EL (cell line): ENCODE data around the gene PLCH2.
"Not testable (repeated sequence)": the region's sequence is repeated elsewhere in the genome, so short reads cannot be mapped to it uniquely, and the experiment has no call there.

Experiments
- DNase-seq: peaks from one replicate; pipeline ENCODE4 v3.0.0-alpha.2; 2016

PLCH2 gene, protein sequence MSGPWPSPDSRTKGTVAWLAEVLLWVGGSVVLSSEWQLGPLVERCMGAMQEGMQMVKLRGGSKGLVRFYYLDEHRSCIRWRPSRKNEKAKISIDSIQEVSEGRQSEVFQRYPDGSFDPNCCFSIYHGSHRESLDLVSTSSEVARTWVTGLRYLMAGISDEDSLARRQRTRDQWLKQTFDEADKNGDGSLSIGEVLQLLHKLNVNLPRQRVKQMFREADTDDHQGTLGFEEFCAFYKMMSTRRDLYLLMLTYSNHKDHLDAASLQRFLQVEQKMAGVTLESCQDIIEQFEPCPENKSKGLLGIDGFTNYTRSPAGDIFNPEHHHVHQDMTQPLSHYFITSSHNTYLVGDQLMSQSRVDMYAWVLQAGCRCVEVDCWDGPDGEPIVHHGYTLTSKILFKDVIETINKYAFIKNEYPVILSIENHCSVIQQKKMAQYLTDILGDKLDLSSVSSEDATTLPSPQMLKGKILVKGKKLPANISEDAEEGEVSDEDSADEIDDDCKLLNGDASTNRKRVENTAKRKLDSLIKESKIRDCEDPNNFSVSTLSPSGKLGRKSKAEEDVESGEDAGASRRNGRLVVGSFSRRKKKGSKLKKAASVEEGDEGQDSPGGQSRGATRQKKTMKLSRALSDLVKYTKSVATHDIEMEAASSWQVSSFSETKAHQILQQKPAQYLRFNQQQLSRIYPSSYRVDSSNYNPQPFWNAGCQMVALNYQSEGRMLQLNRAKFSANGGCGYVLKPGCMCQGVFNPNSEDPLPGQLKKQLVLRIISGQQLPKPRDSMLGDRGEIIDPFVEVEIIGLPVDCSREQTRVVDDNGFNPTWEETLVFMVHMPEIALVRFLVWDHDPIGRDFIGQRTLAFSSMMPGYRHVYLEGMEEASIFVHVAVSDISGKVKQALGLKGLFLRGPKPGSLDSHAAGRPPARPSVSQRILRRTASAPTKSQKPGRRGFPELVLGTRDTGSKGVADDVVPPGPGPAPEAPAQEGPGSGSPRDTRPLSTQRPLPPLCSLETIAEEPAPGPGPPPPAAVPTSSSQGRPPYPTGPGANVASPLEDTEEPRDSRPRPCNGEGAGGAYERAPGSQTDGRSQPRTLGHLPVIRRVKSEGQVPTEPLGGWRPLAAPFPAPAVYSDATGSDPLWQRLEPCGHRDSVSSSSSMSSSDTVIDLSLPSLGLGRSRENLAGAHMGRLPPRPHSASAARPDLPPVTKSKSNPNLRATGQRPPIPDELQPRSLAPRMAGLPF (N-terminal part only)

DNA sequence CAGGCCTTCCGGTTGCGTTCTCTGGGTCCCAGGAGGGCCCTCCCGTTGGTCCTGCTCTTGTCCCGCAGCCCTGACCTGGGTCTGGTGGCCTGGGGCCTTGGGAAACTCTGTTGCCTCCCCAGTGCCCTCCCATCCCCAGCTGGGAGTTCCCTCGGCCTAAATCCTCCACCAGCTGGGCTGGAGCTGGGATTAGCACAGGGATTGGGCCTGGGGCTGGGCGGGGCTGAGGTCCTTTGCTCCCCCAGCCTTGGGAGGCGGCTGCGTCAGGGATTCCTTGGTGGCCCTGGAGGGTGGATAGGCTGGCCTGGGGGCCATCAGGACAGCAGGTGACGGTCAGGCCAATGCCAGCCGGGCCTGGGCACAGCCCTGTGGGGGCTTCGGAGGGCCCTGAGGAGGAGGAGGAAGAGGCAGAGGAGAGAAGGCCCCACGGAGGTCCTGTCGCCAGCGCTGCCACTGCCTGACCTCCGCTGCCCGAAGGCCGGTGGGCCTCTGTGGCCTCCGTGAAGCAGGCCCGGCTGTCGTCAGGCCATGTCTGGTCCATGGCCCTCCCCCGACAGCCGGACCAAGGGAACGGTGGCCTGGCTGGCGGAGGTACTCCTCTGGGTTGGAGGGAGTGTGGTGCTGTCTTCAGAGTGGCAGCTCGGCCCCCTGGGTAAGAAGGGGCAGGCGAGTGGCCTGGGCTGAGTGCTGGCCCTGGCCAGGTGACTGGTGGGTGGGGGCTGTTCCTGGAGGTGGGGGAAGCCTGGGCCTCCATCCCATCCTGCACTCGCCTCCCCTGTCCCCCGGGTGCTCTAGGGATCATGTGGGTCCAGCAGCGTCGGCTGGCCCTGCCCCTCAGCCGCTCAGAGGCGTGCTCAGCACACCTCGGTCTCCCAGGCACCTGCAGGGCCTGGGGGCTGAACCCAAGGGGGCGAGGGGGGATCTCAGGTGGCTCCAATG is at the start of gene PLCH2:
TSS of gene PLCH2 (plus strand) at position 229 of the 939 bp plus-strand sequence. CDS start at position 529, 300 bp downstream.
- DNase-seq, result no peak

DNA sequence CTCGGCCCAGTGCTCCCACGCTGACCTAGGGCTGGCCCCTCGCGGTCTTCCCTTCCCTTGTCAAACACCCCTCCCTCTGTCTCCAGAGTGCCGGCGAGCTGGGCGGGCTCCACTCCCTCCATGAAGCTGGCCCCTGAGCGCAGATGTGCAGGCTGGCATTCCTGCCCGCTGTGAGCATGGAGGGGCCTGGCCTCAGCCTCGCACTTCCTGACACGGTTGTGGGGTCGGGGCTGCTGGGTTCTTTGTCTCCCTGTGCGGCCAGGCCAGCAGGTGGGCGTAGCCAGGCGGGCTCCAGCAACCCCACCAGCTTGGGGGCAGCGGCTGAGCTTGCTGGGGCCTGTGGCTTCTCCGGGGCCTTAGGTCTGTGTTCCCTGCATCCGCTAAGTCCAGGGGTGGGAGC is 49.5 kb upstream of the PLCH2 start:
- no peak for DNase-seq

DNA sequence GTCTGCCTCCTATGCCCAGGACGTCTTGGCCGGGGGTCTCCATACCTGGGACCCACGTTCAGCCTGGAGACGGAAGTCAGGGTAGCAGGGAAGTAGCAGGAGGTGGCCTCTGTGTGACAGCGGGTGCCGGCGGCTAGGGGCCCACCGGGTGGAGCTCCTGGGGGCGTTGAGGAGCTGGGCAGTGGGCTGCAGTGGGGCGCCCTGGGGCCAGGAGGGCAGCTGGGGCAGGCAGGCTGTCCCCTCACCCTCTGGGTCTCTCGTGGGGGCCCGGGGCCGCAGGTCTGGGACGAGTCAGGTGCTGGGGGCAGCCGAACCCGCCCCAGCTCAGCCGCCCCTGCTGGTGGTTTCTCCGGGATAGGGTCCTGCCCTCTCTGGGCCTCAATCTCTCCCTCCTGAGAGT is 49.0 kb upstream of the PLCH2 start:
- DNase-seq, result no peak

DNA sequence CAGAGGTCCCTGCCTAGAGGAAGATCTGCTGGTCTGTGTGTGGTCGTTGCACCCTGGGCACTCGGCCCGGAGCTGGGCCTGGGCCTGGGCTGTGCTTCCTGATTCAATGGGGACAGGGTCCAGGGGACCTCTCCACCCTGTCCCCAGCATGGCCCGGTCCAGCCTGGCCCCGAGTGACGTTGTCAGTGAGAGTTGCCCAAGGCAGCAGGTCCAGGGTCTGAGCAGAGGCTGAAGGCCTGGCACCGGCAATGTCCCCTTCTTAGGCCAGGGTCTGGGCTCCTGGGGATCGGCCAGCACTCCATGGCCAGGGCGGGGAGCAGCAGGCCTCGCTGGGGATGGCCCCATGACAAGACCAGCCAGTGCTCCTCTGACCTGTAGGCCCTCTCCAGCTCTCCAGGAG is 48.1 kb upstream of the PLCH2 start:
- no peak for DNase-seq

DNA sequence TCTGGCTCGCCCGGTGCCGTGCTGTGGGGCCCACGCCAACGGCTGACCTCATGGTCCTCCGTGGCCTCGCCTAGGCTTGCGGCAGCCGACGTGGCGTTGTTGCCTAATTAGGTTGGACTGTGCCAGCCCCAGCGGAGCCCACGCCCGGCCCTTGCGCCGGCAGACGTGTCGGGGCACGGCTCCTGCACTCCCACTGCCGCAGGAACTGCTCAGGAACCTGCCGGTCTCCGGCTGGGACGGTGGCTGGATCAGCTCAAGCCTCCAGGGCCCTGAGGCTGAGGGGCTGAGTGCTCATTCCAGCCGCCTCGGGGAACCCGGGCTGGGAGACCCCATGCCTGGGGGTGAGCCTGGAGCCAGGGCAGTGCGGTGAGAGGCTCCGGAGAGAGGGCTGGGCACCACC is 47.6 kb upstream of the PLCH2 start:
- DNase-seq, result no peak

DNA sequence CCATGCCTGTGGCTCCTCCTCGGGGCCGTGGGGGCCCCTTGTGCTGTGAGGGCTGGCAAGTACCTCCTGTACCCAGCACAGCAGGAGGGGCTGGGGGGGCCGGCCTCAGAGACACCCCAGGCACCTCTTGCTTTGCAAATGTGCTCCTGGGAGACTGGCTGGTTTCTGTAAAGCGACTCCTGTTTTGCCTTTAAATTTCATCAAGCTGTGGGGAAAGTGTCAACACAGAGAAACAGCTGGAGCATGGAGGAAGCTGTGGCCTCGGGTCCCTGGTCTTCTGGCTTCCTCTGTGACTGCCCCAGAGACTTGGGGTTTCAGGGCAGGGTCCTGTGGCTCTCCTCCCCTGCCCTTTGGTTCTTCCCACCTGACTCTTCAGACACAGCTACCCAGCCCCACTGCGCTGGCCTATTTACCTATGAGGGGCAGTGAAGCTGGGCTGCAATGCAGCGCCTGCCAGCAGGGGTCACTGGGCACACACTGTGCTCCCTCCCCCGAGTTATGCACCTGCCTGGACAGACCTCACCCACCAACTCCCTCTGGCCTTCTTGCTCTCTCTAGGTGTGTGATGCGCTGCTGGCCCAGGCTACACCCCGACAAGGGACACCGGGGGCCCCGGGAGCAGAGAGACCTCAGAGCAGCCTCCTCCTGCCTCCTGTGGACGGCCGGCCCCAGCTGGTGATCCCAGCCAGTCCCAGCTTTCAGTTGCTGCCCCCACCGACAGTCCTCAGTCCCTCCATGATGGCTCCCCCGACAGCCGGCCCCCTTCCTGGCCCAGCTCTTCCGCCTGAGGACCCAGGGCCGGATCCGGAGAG is 46.1 kb upstream of the PLCH2 start:
- no peak for DNase-seq

DNA sequence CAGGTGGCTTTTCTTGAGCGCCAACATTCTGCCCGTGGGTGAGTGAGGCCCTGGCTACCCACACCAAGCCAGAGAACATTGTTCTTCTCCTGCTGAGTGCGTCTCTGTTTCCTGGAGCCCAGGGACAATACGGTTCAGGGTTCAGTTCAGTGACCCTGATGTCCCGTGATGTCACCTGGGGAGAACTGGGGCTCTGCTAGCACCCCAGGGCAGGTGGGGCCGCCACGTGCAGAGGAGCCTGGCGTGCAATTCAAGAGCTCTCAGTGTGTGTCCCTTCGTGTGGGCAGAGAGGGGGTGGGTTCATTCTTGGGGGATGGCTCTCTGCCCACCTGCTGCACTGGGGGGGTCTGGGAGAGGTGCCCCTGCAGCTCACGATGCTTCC is 45.5 kb upstream of the PLCH2 start:
- DNase-seq, result no peak

DNA sequence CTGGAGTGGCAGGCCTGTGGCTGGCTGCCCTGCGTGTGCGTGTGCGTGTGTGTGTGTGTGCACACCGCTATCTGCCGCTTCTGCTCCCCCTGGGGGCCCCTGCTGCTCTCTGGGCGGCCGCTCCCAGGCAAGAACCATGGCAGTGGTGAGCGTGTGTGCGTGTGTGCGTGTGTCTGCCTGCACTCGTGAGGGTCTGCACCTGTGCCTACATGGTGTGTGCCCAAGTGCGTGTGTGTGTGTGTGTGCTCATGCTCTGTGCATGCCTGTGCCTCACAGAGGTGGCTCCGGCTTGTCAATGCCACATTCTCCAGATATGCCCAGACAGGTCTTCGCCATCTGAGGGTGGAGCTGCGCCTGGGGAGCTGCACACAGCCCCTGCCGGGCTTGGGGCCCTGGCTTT is 45.0 kb upstream of the PLCH2 start:
- DNase-seq, result no peak

DNA sequence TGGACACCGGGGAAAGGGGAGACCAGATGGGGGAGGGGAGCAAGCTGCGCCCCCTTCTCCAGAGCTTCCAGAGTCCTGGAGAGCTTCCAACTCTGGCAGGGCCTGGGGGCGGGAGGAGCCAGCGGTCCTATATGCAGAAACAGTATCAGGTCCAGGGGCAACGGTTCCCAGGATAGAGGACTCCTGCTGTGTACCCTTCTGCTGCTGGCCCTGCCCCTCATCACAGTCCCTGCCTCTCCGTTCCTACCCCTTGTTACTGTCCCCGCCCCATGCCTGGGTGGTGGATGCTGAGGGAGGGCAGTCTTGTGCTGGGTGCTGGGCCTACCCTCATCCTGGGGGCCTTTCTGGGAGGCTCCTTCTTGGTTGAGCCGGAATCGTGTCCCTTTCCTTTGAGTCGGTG is 44.6 kb upstream of the PLCH2 start:
- DNase-seq, result no peak

DNA sequence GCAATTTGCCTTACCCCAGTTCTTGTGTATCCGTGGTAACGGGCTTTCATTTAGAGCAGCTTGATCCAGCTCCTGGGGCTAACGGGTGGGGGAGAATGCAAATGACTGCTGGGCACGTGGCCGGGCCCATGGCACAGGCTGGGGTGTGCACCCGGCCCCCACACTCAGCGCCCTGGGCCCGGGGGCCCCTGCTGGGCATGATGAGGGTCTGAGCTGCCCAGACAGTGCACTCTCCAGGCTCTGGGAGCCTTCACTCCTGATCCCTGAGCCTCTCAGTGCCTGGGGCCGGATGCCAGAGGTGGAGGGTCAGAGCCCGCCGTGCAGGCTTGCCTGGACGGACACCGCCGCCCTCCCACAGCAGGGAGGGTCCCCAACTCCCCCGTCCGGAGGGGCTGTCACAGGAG is 43.6 kb upstream of the PLCH2 start:
- no peak for DNase-seq

DNA sequence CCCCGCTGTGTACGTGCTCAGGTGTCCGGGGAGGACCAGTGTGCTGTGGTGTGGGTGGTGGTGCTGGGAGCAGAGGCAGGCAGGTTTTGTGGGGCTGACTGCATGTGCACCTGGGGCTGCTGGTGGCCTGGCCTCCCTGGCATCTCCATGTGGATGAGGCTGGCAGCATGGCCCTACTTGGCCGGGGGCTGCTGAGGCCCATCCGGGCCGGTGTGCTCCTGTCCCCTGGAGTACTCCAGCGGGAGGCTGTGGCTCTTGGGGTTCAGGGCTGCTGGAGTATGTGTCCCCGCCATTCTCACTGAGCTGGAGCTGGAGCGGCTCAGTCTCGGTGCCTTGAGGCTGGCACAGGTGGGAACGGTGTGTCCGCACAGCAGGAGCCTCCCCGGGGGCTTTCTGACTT is 42.9 kb upstream of the PLCH2 start:
- DNase-seq, result no peak

DNA sequence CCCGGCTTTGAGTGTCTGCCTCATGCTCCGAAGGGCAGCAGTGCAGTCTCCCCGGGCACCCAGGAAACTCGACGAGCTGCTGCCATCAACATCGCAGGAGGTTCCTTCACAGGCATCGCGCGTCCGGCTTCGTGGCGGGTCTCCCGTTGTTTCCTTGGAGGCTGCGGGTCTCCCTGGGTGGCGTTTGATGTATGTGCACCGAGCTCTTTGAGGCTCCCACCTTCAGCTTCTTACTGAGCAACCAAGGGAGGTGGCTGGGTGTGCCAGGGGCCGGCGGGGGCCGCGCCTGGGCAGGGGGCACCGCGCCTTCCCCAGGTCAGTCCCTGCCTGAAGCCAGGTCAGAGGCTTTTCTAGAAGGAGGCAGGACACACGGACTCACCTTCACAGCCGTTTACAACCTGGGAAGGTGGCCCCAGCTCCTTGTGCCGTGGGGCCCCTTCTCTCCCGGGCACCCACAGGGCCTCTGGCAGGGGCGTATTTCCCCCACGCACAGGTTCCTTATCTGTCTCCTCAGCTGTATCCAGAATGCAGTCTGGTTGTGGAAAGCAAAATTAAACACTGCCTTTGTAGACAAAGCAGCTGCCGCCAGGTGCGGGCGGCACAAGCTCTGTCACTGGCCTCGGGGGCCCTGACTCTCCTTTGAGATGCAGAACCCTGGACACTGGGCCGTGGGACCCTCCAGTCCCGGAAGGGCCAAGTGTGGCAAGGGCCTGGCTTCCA is 42.0 kb upstream of the PLCH2 start:
- no peak for DNase-seq

DNA sequence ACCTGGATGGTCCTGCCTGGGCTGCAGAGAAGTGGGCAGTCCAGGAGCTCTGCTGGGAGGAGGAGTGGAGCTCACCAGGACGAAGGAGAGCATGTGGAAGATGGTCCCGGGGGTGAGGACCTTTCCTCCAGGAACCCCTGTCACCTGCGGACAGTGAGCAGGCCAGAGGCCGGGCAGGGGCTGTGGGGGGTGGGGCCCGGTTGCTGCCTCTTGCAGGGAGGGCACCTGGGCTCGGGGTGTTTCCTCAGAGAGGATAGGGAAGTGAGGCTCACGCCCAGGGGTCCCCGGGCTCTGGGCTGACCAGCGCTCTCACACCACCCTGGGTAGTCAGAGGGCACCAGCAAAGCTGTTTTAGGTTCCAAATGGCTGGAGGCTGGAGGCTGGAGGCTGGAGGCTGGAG is 41.0 kb upstream of the PLCH2 start:
- no peak for DNase-seq

DNA sequence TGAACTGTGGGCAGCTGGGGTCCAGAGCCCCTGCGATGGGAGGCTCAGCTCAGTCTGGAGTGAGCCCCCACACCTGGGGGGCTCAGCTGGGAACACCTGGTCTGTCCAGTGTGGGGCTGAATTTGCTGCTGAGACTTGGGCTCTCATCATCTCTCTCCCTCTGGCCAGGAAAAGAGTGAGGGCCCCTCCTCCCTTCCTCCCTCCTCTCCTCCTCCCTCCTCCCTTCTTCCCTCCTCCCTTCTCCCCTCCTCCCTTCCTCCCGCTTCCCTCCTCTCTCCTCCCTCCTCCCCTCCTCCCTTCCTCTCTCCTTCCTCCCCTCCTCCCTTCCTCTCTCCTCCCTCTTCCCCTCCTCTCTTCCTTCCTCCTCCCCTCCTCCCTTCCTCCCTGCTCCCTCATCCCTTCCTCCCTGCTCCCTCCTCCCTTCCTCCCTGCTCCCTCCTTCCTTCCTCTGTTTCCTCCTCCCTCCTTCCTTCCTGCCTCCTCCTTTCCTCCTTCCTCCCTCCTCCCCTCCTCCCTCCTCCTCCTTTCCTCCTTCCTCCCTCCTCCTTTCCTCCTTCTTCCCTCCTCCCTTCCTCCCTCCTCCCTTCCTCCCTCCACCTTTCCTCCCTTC is 40.2 kb upstream of the PLCH2 start:
- no peak for DNase-seq

DNA sequence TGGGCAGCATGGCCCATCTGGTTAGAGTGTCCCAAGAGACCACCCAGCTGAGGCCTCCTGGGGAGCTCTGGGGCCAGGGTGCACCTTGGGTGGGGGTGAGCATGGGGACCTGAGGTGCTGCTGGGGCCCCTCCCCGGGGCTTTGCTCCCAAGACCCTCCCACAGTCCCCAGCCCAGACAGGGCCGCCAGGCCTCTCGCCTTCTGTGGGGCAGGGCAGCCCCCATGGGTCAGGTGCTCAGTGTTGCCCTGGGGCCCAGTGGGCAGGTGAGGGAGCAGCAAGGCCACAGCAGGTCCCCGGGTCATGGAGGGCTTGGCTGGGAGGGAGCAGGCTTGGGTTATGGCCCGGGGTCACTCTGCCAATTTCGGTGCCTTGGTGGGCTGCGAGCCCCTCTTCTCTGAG is 39.2 kb upstream of the PLCH2 start:
- DNase-seq, result no peak

DNA sequence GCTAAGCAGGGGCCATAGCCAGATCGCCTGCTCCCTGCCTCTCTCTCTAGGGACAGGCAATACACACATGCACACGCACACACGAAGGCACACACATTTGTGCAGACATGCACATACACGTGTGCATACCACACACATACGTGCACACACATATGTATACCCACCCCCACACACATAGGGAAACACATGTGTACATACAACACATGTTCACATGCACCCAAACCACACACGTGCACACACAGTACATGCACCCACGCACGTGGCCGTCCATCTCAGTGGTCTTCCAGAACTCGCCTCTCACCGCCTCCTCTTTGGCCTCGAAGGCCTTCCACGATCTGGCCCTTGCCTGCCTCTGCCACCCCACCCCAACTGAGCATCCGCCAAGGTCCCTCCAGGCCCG is 38.5 kb upstream of the PLCH2 start:
- DNase-seq, result no peak

DNA sequence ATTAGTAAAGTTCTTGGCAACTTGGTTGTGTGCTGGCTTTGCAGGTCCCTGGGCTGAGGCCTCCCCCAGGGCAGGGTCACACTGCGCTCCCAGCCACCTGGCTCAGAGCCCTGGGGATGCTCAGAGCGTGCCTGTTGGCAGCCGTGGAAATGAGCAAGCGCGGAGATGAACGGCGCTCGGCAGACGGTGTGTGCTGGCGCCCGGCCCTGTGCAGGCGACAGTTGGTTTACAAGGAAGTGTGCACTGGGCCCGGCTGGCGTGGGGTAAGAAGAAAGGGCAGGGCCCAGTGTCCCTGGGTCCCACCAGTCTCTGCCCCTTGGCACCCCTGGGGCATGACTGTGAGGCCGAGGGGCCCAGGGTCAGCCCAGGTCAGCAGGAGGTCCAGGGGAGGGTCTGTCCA is 38.1 kb upstream of the PLCH2 start:
- no peak for DNase-seq

DNA sequence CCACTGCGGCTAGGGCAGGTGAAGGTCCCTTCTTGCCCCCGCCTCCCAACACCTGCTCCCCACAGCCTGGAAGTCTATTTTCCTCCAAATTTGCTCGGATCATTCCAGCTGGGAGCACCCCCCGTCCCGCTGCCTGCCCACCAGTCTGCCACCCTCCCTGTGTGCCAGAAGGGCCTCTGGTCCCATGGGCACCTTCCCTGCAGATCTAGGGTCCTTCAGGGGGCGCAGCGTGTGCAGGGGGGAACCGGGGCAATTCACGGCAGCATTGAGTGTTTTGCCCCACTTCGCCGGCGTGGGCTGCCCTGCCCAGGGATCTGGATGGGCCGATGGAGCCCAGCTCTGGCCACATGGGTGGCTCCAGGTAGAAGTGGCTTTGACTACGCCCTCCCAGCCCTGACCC is 37.4 kb upstream of the PLCH2 start:
- DNase-seq, result no peak

DNA sequence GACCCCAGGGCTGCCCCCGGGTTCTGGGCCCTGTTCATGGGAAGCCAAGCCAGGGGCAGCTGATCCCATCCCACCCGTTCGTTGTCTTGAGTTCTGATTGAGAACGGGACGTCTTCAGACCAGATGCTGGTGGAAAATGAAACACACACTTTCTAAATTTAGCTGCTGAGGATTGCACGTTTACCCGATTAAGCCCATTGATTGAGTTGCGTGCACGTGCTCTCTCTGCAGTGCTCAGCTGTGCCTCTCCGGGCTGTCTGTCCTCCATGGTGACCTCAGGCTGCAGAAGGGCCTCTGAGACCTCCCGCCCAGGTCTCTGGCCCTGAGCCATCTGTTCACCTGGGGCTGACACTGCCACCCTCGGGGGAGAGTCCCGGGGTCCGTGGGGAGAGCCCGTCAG is 36.7 kb upstream of the PLCH2 start:
- no peak for DNase-seq

DNA sequence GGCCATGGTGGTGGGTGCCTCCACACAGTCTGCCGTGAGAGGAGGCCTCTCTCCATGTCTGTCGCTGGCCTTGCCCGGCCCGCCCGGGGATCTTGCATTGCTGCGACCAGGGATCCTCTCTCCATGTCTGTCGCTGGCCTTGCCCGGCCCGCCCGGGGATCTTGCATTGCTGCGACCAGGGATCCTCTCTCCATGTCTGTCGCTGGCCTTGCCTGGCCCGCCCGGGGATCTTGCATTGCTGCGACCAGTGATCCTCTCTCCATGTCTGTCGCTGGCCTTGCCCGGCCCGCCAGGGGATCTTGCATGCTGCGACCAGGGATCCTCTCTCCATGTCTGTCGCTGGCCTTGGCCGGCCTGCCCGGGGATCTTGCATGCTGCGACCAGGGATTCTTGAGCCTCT is 35.7 kb upstream of the PLCH2 start:
- not testable (repeated sequence) for DNase-seq
